NCI-H2107 (cell line): Measurements from ENCODE around the gene TEX19.
"Not testable (repeated sequence)": the region's sequence is repeated elsewhere in the genome, so short reads cannot be mapped to it uniquely, and the experiment has no call there.

Source experiments
- DNase-seq: peaks from one replicate; lab custom pipeline; 2025; lab: John Stamatoyannopoulos, UW

The TEX19 gene

GRCh38 chr17:82411396-82412053 lies 52.5 kb downstream of the TEX19 start:
- no peak for DNase-seq

GRCh38 chr17:82412081-82412480 lies 53.0 kb downstream of the TEX19 start:
- not testable (repeated sequence) for DNase-seq

GRCh38 chr17:82412535-82413520 lies 53.8 kb downstream of the TEX19 start:
- no peak for DNase-seq
